Vagina (tissue), 2 donors: ENCODE measurements around the gene IFT80.

Source experiments
- POLR2A ChIP-seq, 2 donors: fragments of 450-650 bp; IDR thresholded peaks; one replicate each; pipeline ENCODE4 v1.6.1; 2017; ENCODE audit warnings: antibody characterized with exemption in 2 of 2, mild to moderate bottlenecking in 2 of 2, moderate library complexity in 2 of 2
- POLR2AphosphoS5 ChIP-seq, 2 donors: sonication (generic); formaldehyde crosslinking; IDR thresholded peaks; one replicate each; pipeline ENCODE4 v1.9.0; 2017; ENCODE audit warnings: antibody characterized with exemption in 2 of 2, mild to moderate bottlenecking in 2 of 2, low read depth in 1 of 2; ENCODE audit not compliant: insufficient read depth in 1 of 2
- TF ChIP-seq, protein P1 (sequence below), 3 experiments: fragments of 450-650 bp in 2 of 3; fragments of 200-600 bp in 1 of 3; sonication (generic) in 1 of 3; IDR thresholded peaks; one replicate each; pipeline ENCODE4 v1.5.1; 2017 to 2019; ENCODE audit warnings: antibody characterized with exemption in 3 of 3, mild to moderate bottlenecking in 2 of 3, moderate library complexity in 2 of 3

DNA sequence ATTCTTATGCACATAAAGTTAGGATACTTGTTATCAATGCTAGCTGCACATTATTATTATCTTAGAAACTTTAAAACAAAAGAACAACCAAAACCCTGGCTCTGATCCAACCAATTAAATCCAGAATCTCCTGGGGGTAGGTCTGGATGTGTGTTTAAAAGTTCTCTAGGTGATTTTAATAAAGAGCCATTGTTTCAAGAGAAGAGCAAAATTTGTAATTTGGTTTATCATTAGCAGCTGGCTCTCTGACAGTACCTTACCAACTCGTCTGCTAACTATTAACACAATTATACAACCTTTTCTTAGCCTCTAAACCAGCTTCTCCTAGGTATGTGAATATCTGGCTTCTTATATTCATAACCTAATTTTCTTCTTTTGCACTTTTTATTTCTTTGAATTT is 68.9 kb downstream of the IFT80 start:
- TF ChIP-seq, protein P1, sequence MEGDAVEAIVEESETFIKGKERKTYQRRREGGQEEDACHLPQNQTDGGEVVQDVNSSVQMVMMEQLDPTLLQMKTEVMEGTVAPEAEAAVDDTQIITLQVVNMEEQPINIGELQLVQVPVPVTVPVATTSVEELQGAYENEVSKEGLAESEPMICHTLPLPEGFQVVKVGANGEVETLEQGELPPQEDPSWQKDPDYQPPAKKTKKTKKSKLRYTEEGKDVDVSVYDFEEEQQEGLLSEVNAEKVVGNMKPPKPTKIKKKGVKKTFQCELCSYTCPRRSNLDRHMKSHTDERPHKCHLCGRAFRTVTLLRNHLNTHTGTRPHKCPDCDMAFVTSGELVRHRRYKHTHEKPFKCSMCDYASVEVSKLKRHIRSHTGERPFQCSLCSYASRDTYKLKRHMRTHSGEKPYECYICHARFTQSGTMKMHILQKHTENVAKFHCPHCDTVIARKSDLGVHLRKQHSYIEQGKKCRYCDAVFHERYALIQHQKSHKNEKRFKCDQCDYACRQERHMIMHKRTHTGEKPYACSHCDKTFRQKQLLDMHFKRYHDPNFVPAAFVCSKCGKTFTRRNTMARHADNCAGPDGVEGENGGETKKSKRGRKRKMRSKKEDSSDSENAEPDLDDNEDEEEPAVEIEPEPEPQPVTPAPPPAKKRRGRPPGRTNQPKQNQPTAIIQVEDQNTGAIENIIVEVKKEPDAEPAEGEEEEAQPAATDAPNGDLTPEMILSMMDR (IDR thresholded peaks at IDR 0.05): no peak
- TF ChIP-seq POLR2AphosphoS5 (IDR thresholded peaks at IDR 0.05; ENCODE audit: insufficient read depth in 1 of 2, low read depth in 1 of 2) (no peak), POLR2A (IDR thresholded peaks at IDR 0.05) (no peak)
